H9 (cell line): ENCODE measurements around the gene ELFN1. TPM values are rescaled to one million over a fixed set of nuclear protein-coding genes. Genes with fewer than 3 reads are reported as not detected.

ENCODE experiments used
- DNase-seq: peaks from one replicate; pipeline ENCODE4 v3.0.0-alpha.2; 2017
- H2AFZ ChIP-seq: one replicate; pipeline ENCODE4 v1.6.1; 2013; ENCODE audit warnings: mild to moderate bottlenecking, low read length, control low read depth, moderate library complexity
- H2AK5ac ChIP-seq: 2 replicates; pipeline ENCODE4 v1.6.1; 2013; ENCODE audit warnings: low read length, control low read depth, mixed read lengths; ENCODE audit not compliant: insufficient read length
- H2BK120ac ChIP-seq: one replicate; pipeline ENCODE4 v1.6.1; 2013; ENCODE audit warnings: low read depth, mild to moderate bottlenecking, low read length, control low read depth, inconsistent platforms; ENCODE audit not compliant: poor library complexity, severe bottlenecking
- H2BK12ac ChIP-seq: 2 replicates; pipeline ENCODE4 v1.6.1; 2013; ENCODE audit warnings: low read length, control low read depth, mixed read lengths, low read depth; ENCODE audit not compliant: insufficient read length
- H2BK15ac ChIP-seq: 2 replicates; pipeline ENCODE4 v1.6.1; 2013; ENCODE audit warnings: low read depth, low read length, control low read depth
- H2BK20ac ChIP-seq: one replicate; pipeline ENCODE4 v1.6.1; 2013; ENCODE audit warnings: low read depth, mild to moderate bottlenecking, low read length, control low read depth, inconsistent platforms; ENCODE audit not compliant: poor library complexity, severe bottlenecking
- H2BK5ac ChIP-seq: 2 replicates; pipeline ENCODE4 v1.6.1; 2013; ENCODE audit warnings: low read length, control low read depth, mixed read lengths; ENCODE audit not compliant: insufficient read length
- H3K14ac ChIP-seq: 2 replicates; pipeline ENCODE4 v1.6.1; 2013; ENCODE audit warnings: low read length, control low read depth; ENCODE audit not compliant: insufficient read depth
- H3K18ac ChIP-seq: 2 replicates; pipeline ENCODE4 v1.6.1; 2013; ENCODE audit warnings: low read depth, mild to moderate bottlenecking, mixed read lengths, low read length, control low read depth; ENCODE audit not compliant: insufficient read length
- H3K23ac ChIP-seq: 2 replicates; pipeline ENCODE4 v1.6.1; 2013; ENCODE audit warnings: low read length, control low read depth, mixed read lengths, low read depth; ENCODE audit not compliant: insufficient read length
- H3K23me2 ChIP-seq: 2 replicates; pipeline ENCODE4 v1.6.1; 2013; ENCODE audit warnings: low read depth, mild to moderate bottlenecking, mixed read lengths, low read length, control low read depth; ENCODE audit not compliant: insufficient read length, poor library complexity, severe bottlenecking
- H3K27ac ChIP-seq: 2 replicates; pipeline ENCODE4 v1.5.1; 2013; ENCODE audit warnings: low read length, control low read depth, mixed read lengths, low read depth; ENCODE audit not compliant: insufficient read length
- H3K27me3 ChIP-seq: 2 replicates; pipeline ENCODE4 v1.6.1; 2013; ENCODE audit warnings: low read length, control low read depth, inconsistent platforms; ENCODE audit not compliant: insufficient read depth
- H3K4ac ChIP-seq: 2 replicates; pipeline ENCODE4 v1.6.1; 2013; ENCODE audit warnings: low read depth, mild to moderate bottlenecking, control low read depth, inconsistent platforms, low read length, moderate library complexity
- H3K4me1 ChIP-seq: 2 replicates; pipeline ENCODE4 v1.6.1; 2013; ENCODE audit warnings: low read length, control low read depth, inconsistent platforms; ENCODE audit not compliant: insufficient read depth
- H3K4me2 ChIP-seq: 2 replicates; pipeline ENCODE4 v1.6.1; 2013; ENCODE audit warnings: low read length, control low read depth, mixed read lengths; ENCODE audit not compliant: insufficient read length, insufficient read depth
- H3K56ac ChIP-seq: 2 replicates; pipeline ENCODE4 v1.6.1; 2013; ENCODE audit warnings: low read depth, mild to moderate bottlenecking, mixed read lengths, low read length, control low read depth; ENCODE audit not compliant: insufficient read length
- H3K79me1 ChIP-seq: 2 replicates; pipeline ENCODE4 v1.6.1; 2013; ENCODE audit warnings: low read depth, mild to moderate bottlenecking, moderate library complexity, low read length, control low read depth, inconsistent platforms; ENCODE audit not compliant: insufficient read depth, poor library complexity, severe bottlenecking
- H3K79me2 ChIP-seq: 2 replicates; pipeline ENCODE4 v1.6.1; 2013; ENCODE audit warnings: low read length, control low read depth, inconsistent platforms; ENCODE audit not compliant: insufficient read depth
- H3K9ac ChIP-seq: 2 replicates; pipeline ENCODE4 v1.6.1; 2013; ENCODE audit warnings: low read length, control low read depth, mixed read lengths; ENCODE audit not compliant: insufficient read length; ENCODE audit errors: extremely low read depth
- H3K9me3 ChIP-seq: one replicate; pipeline ENCODE4 v1.6.1; 2013; ENCODE audit warnings: low read depth, low read length, inconsistent platforms; ENCODE audit not compliant: control insufficient read depth
- H3T11ph ChIP-seq: one replicate; pipeline ENCODE4 v1.6.1; 2013; ENCODE audit warnings: mild to moderate bottlenecking, low read length, control low read depth, inconsistent platforms
- H4K20me1 ChIP-seq: one replicate; pipeline ENCODE4 v1.6.1; 2013; ENCODE audit not compliant: control insufficient read depth, insufficient read length, insufficient read depth
- H4K5ac ChIP-seq: 2 replicates; pipeline ENCODE4 v1.6.1; 2013; ENCODE audit warnings: low read depth, mild to moderate bottlenecking, mixed read lengths, low read length, control low read depth; ENCODE audit not compliant: insufficient read length
- H4K8ac ChIP-seq: replicated peaks from 2 replicates; pipeline ENCODE4 v1.6.1; 2013; ENCODE audit warnings: low read length, control low read depth, mixed read lengths, low read depth; ENCODE audit not compliant: insufficient read length
- H4K91ac ChIP-seq: 2 replicates; pipeline ENCODE4 v1.6.1; 2013; ENCODE audit warnings: low read depth, mild to moderate bottlenecking, moderate library complexity, mixed read lengths, low read length, control low read depth; ENCODE audit not compliant: insufficient read length
- H3K27ac Mint-ChIP-seq, 3 experiments: 2 replicates in 2 of 3; 3 replicates in 1 of 3; pipeline ENCODE4 v1.8.0; 2020 to 2021; ENCODE audit warnings: mixed read lengths in 3 of 3, mild to moderate bottlenecking in 1 of 3, moderate library complexity in 1 of 3
- H3K27me3 Mint-ChIP-seq: 2 replicates; pipeline ENCODE4 v1.8.0; 2021; ENCODE audit warnings: low read depth, mild to moderate bottlenecking, moderate library complexity, mixed read lengths
- H3K36me3 Mint-ChIP-seq, 3 experiments: 2 replicates in 2 of 3; 3 replicates in 1 of 3; pipeline ENCODE4 v1.8.0; 2020 to 2021; ENCODE audit warnings: low read depth in 3 of 3, mixed read lengths in 3 of 3; ENCODE audit not compliant: insufficient read depth in 1 of 3
- H3K4me1 Mint-ChIP-seq, 2 experiments: 2 replicates each; pipeline ENCODE4 v1.8.0; 2020; ENCODE audit warnings: mixed read lengths in 2 of 2
- H3K4me3 Mint-ChIP-seq, 2 experiments: 2 replicates in 1 of 2; 3 replicates in 1 of 2; pipeline ENCODE4 v1.8.0; 2020 to 2021; ENCODE audit warnings: mild to moderate bottlenecking in 2 of 2, mixed read lengths in 2 of 2, moderate library complexity in 1 of 2
- H3K9me3 Mint-ChIP-seq, 2 experiments: 2 replicates in 1 of 2; 3 replicates in 1 of 2; pipeline ENCODE4 v1.8.0; 2020; ENCODE audit warnings: mild to moderate bottlenecking in 2 of 2, mixed read lengths in 2 of 2, moderate library complexity in 1 of 2
- WGBS: extraction: QIAGEN DNeasy Blood & Tissue Kit; methylation state at CpG from one replicate; pipeline ENCODE4 v1.1.7; 2013; ENCODE audit warnings: missing lambda C conversion rate, low lambda C conversion rate, mixed read lengths; ENCODE audit not compliant: insufficient read length; ENCODE audit errors: extremely low coverage; 5-methylcytosine and 5-hydroxymethylcytosine counted together
- total RNA-seq: library from RNA; stranded (reverse); gene quantifications from 2 replicates; pipeline ENCODE4 v1.2.1, GENCODE V29; 2021
- TF ChIP-seq, protein P1 (sequence below): fragments of 200-600 bp; sonication (generic); conservative IDR thresholded peaks from 3 replicates; pipeline ENCODE4 v1.8.0; 2021; ENCODE audit warnings: antibody characterized with exemption, mild to moderate bottlenecking

Gene ELFN1
- total RNA-seq, 1 experiment from 2014 or later: 3.7 TPM

DNA sequence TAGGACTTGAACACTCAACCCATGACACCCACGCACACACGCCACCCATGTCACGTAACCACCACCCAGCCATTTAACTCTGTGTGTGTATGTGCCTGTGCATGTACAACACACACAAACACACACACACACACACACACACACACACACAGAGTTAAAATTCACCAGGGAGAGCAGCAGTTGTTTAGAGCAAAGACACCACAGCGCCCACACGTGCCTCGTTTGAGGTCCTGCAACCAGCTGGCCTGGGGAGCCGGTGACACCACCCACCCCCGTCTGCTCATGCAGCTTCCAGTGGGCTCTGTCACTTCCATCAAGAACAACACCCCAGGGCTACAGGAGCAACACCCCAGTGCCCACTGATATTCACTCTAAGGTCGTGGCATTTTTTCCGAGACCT, 97.4 kb downstream of the ELFN1 start:
- Histone ChIP-seq H2BK15ac (no peak overlapping the region), H3K9me3 (no peaks in the 10 kb centered on the region), H2BK120ac (no peak overlapping the region), H3K27ac (no peak overlapping the region), H2AK5ac (no peak overlapping the region), H2BK12ac (no peak overlapping the region), H4K8ac (no peak overlapping the region), H3K14ac (no peak overlapping the region), H4K20me1 (peaks cover under 1% of the 10 kb centered on the region), H2BK20ac (no peak overlapping the region), H3K23ac (no peak overlapping the region), H3K79me2 (no peaks in the 10 kb centered on the region), H3K4ac (no peak overlapping the region), H3K23me2 (no peaks in the 10 kb centered on the region), H2BK5ac (no peak overlapping the region), H3K9ac (no peak overlapping the region), H4K5ac (no peak overlapping the region), H2AFZ (no peak overlapping the region), H3T11ph (no peak overlapping the region), H3K79me1 (no peaks in the 10 kb centered on the region), H3K4me2 (no peak overlapping the region), H4K91ac (no peak overlapping the region), H3K4me1 (no peaks in the 10 kb centered on the region), H3K27me3 (no peaks in the 10 kb centered on the region), H3K18ac (no peak overlapping the region), H3K56ac (no peak overlapping the region)
- Mint-ChIP-seq H3K27ac (no peak overlapping the region), H3K4me3 (no peak overlapping the region), H3K36me3 (peaks cover 0 to 3% (median 0%) of the 10 kb centered on the region in 3 experiments; a peak in 2 of 7 replicates), H3K4me1 (peaks cover 2 to 3% of the 10 kb centered on the region in 2 experiments; a peak in 3 of 4 replicates), H3K27me3 (peaks cover 4% of the 10 kb centered on the region), H3K9me3 (peaks cover 10 to 13% of the 10 kb centered on the region in 2 experiments)
- no CpG with 5 or more reads among the region's 10 CpGs for WGBS
- DNase-seq: no peak
- TF ChIP-seq, protein P1, sequence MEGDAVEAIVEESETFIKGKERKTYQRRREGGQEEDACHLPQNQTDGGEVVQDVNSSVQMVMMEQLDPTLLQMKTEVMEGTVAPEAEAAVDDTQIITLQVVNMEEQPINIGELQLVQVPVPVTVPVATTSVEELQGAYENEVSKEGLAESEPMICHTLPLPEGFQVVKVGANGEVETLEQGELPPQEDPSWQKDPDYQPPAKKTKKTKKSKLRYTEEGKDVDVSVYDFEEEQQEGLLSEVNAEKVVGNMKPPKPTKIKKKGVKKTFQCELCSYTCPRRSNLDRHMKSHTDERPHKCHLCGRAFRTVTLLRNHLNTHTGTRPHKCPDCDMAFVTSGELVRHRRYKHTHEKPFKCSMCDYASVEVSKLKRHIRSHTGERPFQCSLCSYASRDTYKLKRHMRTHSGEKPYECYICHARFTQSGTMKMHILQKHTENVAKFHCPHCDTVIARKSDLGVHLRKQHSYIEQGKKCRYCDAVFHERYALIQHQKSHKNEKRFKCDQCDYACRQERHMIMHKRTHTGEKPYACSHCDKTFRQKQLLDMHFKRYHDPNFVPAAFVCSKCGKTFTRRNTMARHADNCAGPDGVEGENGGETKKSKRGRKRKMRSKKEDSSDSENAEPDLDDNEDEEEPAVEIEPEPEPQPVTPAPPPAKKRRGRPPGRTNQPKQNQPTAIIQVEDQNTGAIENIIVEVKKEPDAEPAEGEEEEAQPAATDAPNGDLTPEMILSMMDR: peak; percentile 64
